Measurements from ENCODE around the gene NAPSA. TPM values are rescaled to one million over a fixed set of nuclear protein-coding genes. Genes with fewer than 3 reads are reported as not detected.

The NAPSA gene
- total and polyA plus RNA-seq, 10 of the 15 experiments (the other 5 are each of a cell fraction or from before 2014, with no cell fraction given): 6.7 to 45.4 (median 17.1) TPM

- TF ChIP-seq, protein P1, sequence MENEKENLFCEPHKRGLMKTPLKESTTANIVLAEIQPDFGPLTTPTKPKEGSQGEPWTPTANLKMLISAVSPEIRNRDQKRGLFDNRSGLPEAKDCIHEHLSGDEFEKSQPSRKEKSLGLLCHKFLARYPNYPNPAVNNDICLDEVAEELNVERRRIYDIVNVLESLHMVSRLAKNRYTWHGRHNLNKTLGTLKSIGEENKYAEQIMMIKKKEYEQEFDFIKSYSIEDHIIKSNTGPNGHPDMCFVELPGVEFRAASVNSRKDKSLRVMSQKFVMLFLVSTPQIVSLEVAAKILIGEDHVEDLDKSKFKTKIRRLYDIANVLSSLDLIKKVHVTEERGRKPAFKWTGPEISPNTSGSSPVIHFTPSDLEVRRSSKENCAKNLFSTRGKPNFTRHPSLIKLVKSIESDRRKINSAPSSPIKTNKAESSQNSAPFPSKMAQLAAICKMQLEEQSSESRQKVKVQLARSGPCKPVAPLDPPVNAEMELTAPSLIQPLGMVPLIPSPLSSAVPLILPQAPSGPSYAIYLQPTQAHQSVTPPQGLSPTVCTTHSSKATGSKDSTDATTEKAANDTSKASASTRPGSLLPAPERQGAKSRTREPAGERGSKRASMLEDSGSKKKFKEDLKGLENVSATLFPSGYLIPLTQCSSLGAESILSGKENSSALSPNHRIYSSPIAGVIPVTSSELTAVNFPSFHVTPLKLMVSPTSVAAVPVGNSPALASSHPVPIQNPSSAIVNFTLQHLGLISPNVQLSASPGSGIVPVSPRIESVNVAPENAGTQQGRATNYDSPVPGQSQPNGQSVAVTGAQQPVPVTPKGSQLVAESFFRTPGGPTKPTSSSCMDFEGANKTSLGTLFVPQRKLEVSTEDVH (IDR thresholded peaks at IDR 0.05; ENCODE audit: low read depth, partially characterized antibody): no peak
- TF ChIP-seq ATF7 (IDR thresholded peaks at IDR 0.05; ENCODE audit: low read depth): no peak
- no peak for TF ChIP-seq SIN3A (IDR thresholded peaks at IDR 0.05; ENCODE audit: low read depth, low read length)
- no peak for TF ChIP-seq CHD1 (IDR thresholded peaks at IDR 0.05; ENCODE audit: low read depth, low read length)
- no peak for TF ChIP-seq ZNF274 (IDR thresholded peaks at IDR 0.05; ENCODE audit: insufficient read depth, insufficient read length)
- peak in 2 of 3 experiments; percentile 2 to 34; a peak in 2 of 6 replicates for TF ChIP-seq CTCF (IDR thresholded peaks at IDR 0.05 in 2 of 3, conservative IDR thresholded peaks at IDR 0.05 in 1 of 3; ENCODE audit: control insufficient read depth in 2 of 3, extremely low read depth in 1 of 3, insufficient read depth in 1 of 3, low read depth in 3 of 3, low read length in 3 of 3)
- peak; percentile 41 for TF ChIP-seq SUZ12 (IDR thresholded peaks at IDR 0.05; ENCODE audit: unreplicated experiment)
Observed at GRCh38 chr19:50328224-50328872, 37.1 kb downstream of the NAPSA start (continued).

Measured in GM12878 (cell line).